ENCODE data around the gene CD46.

DNA sequence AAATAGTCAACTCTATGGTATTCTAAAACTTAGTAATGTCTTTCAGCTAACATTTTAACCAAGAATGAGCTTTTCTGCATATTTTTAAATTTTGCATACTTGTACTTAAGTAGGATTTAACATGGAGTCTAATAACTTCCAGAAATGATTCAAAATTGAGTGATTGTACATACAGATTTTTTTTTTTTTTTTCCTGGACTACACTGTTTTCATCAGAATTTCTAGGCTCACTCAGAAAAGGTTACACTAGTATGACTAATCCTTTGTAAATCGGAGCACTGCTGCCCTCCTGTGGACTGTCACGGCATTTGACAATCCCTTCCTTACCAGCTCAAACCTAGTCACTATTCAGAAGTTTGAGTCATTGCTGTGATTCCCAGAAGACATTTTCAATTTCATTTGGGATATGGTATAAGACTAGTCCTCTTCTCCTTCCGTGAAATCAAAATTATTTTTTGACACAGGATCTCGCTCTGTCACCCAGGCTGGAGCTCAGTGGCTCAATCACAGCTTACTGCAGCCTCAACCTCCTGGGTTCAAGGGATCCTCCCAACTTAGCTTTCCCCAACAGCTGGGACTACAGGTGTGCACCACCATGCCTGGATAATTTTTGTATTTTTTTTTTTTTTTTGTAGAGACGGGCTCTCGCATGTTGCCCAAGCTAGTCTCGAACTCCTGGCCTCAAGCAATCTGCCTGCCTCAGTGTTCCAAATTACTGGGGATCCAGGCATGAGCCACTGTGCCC lies 45.5 kb downstream of the CD46 start:
- TF ChIP-seq POLR2AphosphoS5 (IDR thresholded peaks at IDR 0.05) = peak in 2 of 3 donors; percentile 15 to 49
- TF ChIP-seq, protein P1, sequence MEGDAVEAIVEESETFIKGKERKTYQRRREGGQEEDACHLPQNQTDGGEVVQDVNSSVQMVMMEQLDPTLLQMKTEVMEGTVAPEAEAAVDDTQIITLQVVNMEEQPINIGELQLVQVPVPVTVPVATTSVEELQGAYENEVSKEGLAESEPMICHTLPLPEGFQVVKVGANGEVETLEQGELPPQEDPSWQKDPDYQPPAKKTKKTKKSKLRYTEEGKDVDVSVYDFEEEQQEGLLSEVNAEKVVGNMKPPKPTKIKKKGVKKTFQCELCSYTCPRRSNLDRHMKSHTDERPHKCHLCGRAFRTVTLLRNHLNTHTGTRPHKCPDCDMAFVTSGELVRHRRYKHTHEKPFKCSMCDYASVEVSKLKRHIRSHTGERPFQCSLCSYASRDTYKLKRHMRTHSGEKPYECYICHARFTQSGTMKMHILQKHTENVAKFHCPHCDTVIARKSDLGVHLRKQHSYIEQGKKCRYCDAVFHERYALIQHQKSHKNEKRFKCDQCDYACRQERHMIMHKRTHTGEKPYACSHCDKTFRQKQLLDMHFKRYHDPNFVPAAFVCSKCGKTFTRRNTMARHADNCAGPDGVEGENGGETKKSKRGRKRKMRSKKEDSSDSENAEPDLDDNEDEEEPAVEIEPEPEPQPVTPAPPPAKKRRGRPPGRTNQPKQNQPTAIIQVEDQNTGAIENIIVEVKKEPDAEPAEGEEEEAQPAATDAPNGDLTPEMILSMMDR (IDR thresholded peaks at IDR 0.05) = peak; percentile 77 to 82 (median 80)
